Natural killer cell (primary cell): ENCODE results near the gene GADD45A. TPM values are rescaled to one million over a fixed set of nuclear protein-coding genes. Genes with fewer than 3 reads are reported as not detected.

ENCODE experiments used
- ATAC-seq, 3 donors: fragments of 150-1000 bp in 2 of 3; fragments of 200-7000 bp in 1 of 3; cut with Tn5 transposase; 1 replicate in 1 of 3; 2 replicates in 2 of 3; pipeline ENCODE4 v1.10.0; 2021; ENCODE audit warnings: mild to moderate bottlenecking in 2 of 3, moderate library complexity in 2 of 3
- DNase-seq, 2 donors: peaks; one replicate each; pipeline versions ENCODE4 v3.0.0 to v3.0.0-alpha.2; 2013 to 2021; ENCODE audit warnings: mixed read lengths in 1 of 2
- H3K27ac ChIP-seq: one replicate; pipeline ENCODE4 v1.5.1; 2013; ENCODE audit warnings: mild to moderate bottlenecking, low read length
- H3K27me3 ChIP-seq: one replicate; pipeline ENCODE4 v1.6.1; 2013; ENCODE audit warnings: low read length; ENCODE audit not compliant: control insufficient read depth, insufficient read depth
- H3K36me3 ChIP-seq: one replicate; pipeline ENCODE4 v1.6.1; 2013; ENCODE audit warnings: low read length; ENCODE audit not compliant: control insufficient read depth, insufficient read depth
- H3K4me1 ChIP-seq: one replicate; pipeline ENCODE4 v1.6.1; 2013; ENCODE audit warnings: low read length; ENCODE audit not compliant: control insufficient read depth, insufficient read depth
- H3K4me3 ChIP-seq: one replicate; pipeline ENCODE4 v1.5.1; 2013; ENCODE audit warnings: low read length
- H3K9me3 ChIP-seq: one replicate; pipeline ENCODE4 v1.6.1; 2013; ENCODE audit warnings: low read length; ENCODE audit not compliant: control insufficient read depth, insufficient read depth
- H3K27ac Mint-ChIP-seq, 2 donors: one replicate each; pipeline ENCODE4 v1.8.0; 2022; ENCODE audit warnings: mild to moderate bottlenecking in 2 of 2, mixed read lengths in 2 of 2, moderate library complexity in 1 of 2
- H3K27me3 Mint-ChIP-seq, 2 donors: one replicate each; pipeline ENCODE4 v1.8.0; 2022; ENCODE audit warnings: low read depth in 2 of 2, mixed read lengths in 2 of 2
- H3K36me3 Mint-ChIP-seq: one replicate; pipeline ENCODE4 v1.8.0; 2022; ENCODE audit warnings: mixed read lengths
- H3K4me1 Mint-ChIP-seq, 2 donors: one replicate each; pipeline ENCODE4 v1.8.0; 2022; ENCODE audit warnings: mixed read lengths in 2 of 2
- H3K4me3 Mint-ChIP-seq: one replicate; pipeline ENCODE4 v1.8.0; 2022; ENCODE audit warnings: mild to moderate bottlenecking, moderate library complexity, mixed read lengths
- H3K9me3 Mint-ChIP-seq, 2 donors: one replicate each; pipeline ENCODE4 v1.8.0; 2022; ENCODE audit warnings: mixed read lengths in 2 of 2
- WGBS: methylation state at CpG from one replicate; pipeline ENCODE4 v1.1.7; 2013; ENCODE audit warnings: missing lambda C conversion rate; ENCODE audit not compliant: insufficient coverage; 5-methylcytosine and 5-hydroxymethylcytosine counted together
- intact Hi-C: fragments of 100-400 bp; cut with micrococcal nuclease; formaldehyde crosslinking; loops from one replicate; pipeline ENCODE4 v1.14.2; 2022
- total RNA-seq, 4 donors: library from RNA; stranded (reverse); fragments of 120-200 nt in 1 of 4; gene quantifications; one replicate each; pipeline versions ENCODE4 v1.2.3 to v1.2.4, GENCODE V29; 2013 to 2022
- TF ChIP-seq, protein P1 (sequence below): fragments of 200-600 bp; IDR thresholded peaks from one replicate; pipeline ENCODE4 v1.8.0; 2022; ENCODE audit warnings: antibody characterized with exemption

The GADD45A gene
- total RNA-seq, 3 donors from 2014 or later (not counting 1 experiment from before 2014, with no cell fraction given) = 21.8 to 30.3 (median 26.6) TPM

DNA sequence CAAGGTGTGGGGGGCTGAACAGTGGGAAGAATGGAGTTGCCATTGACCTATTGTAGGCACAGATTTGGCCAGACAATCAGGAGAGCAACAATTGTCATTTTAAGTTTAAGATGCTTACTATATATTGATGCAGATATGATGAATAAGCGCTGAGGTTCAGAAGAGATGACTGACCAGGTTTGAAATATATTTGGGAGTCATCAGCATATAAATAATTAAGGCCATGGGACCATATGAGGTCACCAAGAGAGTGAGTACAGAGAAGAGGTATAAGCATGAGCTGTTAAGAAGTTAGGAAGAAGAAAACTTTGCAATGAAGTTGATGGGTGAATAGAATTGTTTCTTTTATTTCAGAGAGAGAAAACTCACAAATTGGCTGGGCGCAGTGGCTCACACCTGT is 4.5 kb upstream of the GADD45A start:
- no peaks in the 10 kb centered on the region for H3K9me3 Mint-ChIP-seq
- intact Hi-C loops = loop anchor here (10.0 kb wide), 1 partner anchor 346 kb away; no protein-coding TSS in a partner anchor
- no peaks in the 10 kb centered on the region for H3K27me3 Mint-ChIP-seq
- 100% methylated on average over 2 of the region's 2 CpGs for WGBS
- H3K27ac Mint-ChIP-seq = no peak overlapping the region
- Histone ChIP-seq H3K4me3 (no peak overlapping the region), H3K4me1 (peaks cover 7% of the 10 kb centered on the region), H3K9me3 (no peaks in the 10 kb centered on the region), H3K27ac (no peak overlapping the region), H3K36me3 (no peaks in the 10 kb centered on the region), H3K27me3 (no peaks in the 10 kb centered on the region)
- no peak for DNase-seq
- no peaks in the 10 kb centered on the region for H3K36me3 Mint-ChIP-seq
- H3K4me3 Mint-ChIP-seq = no peak overlapping the region
- no peak for ATAC-seq
- H3K4me1 Mint-ChIP-seq = peaks cover 14 to 15% of the 10 kb centered on the region in 2 donors
- TF ChIP-seq, protein P1, sequence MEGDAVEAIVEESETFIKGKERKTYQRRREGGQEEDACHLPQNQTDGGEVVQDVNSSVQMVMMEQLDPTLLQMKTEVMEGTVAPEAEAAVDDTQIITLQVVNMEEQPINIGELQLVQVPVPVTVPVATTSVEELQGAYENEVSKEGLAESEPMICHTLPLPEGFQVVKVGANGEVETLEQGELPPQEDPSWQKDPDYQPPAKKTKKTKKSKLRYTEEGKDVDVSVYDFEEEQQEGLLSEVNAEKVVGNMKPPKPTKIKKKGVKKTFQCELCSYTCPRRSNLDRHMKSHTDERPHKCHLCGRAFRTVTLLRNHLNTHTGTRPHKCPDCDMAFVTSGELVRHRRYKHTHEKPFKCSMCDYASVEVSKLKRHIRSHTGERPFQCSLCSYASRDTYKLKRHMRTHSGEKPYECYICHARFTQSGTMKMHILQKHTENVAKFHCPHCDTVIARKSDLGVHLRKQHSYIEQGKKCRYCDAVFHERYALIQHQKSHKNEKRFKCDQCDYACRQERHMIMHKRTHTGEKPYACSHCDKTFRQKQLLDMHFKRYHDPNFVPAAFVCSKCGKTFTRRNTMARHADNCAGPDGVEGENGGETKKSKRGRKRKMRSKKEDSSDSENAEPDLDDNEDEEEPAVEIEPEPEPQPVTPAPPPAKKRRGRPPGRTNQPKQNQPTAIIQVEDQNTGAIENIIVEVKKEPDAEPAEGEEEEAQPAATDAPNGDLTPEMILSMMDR = no peak

DNA sequence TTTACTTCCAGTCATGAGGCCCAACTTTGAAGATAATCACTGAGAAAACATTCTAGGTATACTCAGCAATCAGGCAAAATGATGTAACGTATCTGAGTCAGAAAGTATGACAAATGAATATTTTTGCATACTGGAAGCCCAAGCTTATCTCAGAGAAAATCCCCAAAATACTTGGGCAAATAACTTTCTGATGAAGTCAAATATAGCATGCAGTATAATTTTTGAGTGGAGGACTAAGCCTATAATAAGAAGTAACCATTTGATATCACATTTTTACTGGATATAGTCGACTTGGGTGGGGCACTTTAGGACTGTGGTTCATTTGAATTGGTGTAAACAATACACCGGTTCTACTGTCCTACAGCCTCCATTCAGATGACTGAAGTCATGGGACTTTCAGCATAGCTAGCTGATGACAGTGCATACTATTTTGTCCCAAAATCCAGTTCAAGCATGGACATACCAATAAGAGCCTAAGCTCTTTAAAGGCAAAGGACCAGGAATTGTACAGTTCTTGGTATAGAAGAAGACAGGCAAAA is 2.3 kb upstream of the GADD45A start:
- H3K27ac Mint-ChIP-seq = no peak overlapping the region
- WGBS = 87% methylated on average over 3 of the region's 3 CpGs
- H3K9me3 Mint-ChIP-seq = no peaks in the 10 kb centered on the region
- no peaks in the 10 kb centered on the region for H3K36me3 Mint-ChIP-seq
- H3K27me3 Mint-ChIP-seq = no peaks in the 10 kb centered on the region
- Histone ChIP-seq H3K4me1 (peaks cover 14% of the 10 kb centered on the region), H3K27me3 (no peaks in the 10 kb centered on the region), H3K4me3 (no peak overlapping the region), H3K36me3 (peaks cover 2% of the 10 kb centered on the region), H3K27ac (no peak overlapping the region), H3K9me3 (no peaks in the 10 kb centered on the region)
- H3K4me1 Mint-ChIP-seq = peaks cover 24 to 30% of the 10 kb centered on the region in 2 donors
- ATAC-seq (no peak), DNase-seq (no peak)
- TF ChIP-seq, protein P1 = no peak
- no peak overlapping the region for H3K4me3 Mint-ChIP-seq
- intact Hi-C loops = loop anchor here (10.0 kb wide), 1 partner anchor 348 kb away; no protein-coding TSS in a partner anchor

- Mint-ChIP-seq H3K4me3 (peak overlapping the region; percentile 18), H3K36me3 (no peaks in the 10 kb centered on the region), H3K27ac (no peak overlapping the region), H3K4me1 (peaks cover 24 to 32% of the 10 kb centered on the region in 2 donors), H3K9me3 (no peaks in the 10 kb centered on the region), H3K27me3 (no peaks in the 10 kb centered on the region)
- Histone ChIP-seq H3K4me1 (peaks cover 14% of the 10 kb centered on the region), H3K9me3 (no peaks in the 10 kb centered on the region), H3K27me3 (no peaks in the 10 kb centered on the region), H3K36me3 (peaks cover 5% of the 10 kb centered on the region), H3K4me3 (no peak overlapping the region), H3K27ac (no peak overlapping the region)
- no peak for ATAC-seq
- intact Hi-C loops = loop anchor here (10.0 kb wide), 1 partner anchor 349 kb away; no protein-coding TSS in a partner anchor
- TF ChIP-seq, protein P1 = no peak
- no peak for DNase-seq
- WGBS = 95% methylated on average over 3 of the region's 3 CpGs
Observed at GRCh38 chr1:67683316-67683715, 1.7 kb upstream of the GADD45A start.
